ENCODE data around the gene FOXN3.

Gene FOXN3

DNA sequence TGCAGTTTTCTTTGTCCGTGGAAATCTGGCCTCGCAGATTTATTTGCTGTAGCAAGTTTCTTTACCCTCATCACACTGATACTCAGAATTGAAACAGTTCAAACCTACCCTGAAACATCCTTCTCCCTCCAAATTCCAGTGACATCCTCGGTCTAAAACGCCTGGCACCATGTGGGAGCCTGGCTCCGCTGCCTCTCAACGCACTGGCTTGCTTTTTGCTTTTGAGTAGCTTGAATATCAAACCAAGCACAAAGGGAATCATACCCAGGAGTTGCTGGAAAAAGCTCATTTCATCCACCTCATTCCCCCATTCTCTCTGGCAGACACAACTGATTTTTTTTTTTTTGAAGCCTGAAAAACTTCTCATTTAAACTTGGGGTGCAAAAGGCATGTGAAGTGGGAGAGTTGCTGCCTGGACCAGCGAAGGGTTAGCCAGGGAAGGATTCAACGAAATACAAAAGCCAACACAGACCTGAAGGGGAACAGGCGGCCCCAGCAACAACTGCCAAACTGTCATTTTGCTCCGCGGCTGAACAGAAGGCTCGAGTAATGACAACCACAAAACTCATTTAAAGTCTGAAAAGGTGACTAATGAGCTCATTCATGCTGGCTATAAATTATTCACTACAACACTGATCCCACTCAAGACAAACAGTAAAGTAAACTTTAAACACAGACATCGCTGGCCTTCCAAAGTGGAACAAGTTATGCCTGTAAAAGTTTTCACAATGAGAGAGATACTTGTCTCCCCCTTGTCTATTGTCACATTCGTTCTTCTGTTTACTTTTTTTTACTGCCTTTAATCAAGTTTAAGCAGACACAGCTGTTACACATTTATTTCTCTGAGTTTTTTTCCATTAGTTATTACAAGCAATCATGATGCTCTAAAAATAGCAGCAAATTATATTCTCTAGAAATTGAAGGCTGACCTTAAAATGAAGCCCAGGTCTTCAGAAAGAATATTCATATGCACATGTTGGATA, 12.5 kb upstream of the FOXN3 start:
- peak; percentile 62 for DNase-seq (ENCODE audit: low read depth)
- peak overlapping the region; percentile 11 for H3K4me3 ChIP-seq (ENCODE audit: low read depth, low read length)
- TF ChIP-seq, protein P1, sequence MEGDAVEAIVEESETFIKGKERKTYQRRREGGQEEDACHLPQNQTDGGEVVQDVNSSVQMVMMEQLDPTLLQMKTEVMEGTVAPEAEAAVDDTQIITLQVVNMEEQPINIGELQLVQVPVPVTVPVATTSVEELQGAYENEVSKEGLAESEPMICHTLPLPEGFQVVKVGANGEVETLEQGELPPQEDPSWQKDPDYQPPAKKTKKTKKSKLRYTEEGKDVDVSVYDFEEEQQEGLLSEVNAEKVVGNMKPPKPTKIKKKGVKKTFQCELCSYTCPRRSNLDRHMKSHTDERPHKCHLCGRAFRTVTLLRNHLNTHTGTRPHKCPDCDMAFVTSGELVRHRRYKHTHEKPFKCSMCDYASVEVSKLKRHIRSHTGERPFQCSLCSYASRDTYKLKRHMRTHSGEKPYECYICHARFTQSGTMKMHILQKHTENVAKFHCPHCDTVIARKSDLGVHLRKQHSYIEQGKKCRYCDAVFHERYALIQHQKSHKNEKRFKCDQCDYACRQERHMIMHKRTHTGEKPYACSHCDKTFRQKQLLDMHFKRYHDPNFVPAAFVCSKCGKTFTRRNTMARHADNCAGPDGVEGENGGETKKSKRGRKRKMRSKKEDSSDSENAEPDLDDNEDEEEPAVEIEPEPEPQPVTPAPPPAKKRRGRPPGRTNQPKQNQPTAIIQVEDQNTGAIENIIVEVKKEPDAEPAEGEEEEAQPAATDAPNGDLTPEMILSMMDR (IDR thresholded peaks at IDR 0.05; ENCODE audit: low read depth, low read length), result no peak
- TF ChIP-seq, protein P2, sequence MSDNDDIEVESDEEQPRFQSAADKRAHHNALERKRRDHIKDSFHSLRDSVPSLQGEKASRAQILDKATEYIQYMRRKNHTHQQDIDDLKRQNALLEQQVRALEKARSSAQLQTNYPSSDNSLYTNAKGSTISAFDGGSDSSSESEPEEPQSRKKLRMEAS (IDR thresholded peaks at IDR 0.05; ENCODE audit: low read depth, low read length), result no peak
- TF ChIP-seq MYC (IDR thresholded peaks at IDR 0.05; ENCODE audit: low read depth, low read length) (no peak), POLR2A (IDR thresholded peaks at IDR 0.05; ENCODE audit: extremely low read depth, insufficient read length) (no peak)

DNA sequence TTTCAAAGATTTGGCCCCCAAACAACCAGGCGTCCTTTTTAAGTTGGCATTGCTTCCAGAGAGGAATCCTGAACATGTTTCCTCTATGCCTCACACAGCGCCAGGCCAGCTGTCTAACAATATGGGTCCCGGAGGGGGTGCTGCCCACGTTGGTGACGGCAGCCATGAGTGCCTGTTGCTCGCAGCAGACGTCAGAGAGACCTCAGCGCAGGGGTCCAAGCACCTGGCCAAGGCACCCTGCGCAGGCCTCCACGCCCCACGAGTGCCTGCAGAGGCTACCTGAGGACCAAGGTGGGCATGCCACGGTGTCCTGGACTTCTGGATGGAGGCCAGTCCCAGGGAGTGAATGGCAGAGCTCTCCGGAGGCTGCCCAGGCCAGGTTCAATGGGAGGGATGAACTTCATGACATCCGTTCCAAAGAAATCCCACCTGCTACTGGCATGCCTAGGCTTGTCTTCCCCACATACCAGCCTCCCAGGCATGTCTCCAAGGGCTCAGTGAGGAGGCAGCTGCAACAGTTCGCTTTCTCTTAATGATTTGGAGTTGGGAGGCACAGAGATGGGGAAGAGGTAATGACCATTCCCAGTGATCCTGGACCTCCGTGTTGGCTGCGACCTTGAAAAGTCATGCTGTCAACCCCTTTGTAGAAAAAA, 11.6 kb upstream of the FOXN3 start:
- no peak for DNase-seq (ENCODE audit: low read depth)
- TF ChIP-seq POLR2A (IDR thresholded peaks at IDR 0.05; ENCODE audit: extremely low read depth, insufficient read length), result no peak
- TF ChIP-seq MYC (IDR thresholded peaks at IDR 0.05; ENCODE audit: low read depth, low read length), result no peak
- TF ChIP-seq, protein P2 (IDR thresholded peaks at IDR 0.05; ENCODE audit: low read depth, low read length), result no peak
- TF ChIP-seq, protein P1 (IDR thresholded peaks at IDR 0.05; ENCODE audit: low read depth, low read length), result no peak

DNA sequence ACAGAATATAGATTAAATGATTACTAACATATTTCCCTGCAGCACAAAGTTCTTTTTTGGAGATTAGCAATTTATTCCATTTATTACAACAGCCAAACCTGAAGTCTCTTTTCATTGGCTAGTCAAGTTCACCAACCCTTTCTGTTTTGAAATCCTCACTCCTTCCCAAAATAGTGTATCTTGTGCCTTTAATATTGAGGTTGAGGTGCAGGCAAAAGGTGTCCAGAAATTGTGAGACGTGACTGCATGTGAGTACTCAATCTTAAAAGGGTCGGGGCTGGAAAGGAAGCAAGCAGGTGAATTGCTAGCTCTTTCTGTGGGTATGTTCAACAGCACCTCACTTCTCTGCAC, 11.1 kb upstream of the FOXN3 start:
- no peak for TF ChIP-seq MYC (IDR thresholded peaks at IDR 0.05; ENCODE audit: low read depth, low read length)
- TF ChIP-seq, protein P1 (IDR thresholded peaks at IDR 0.05; ENCODE audit: low read depth, low read length), result no peak
- no peak for DNase-seq (ENCODE audit: low read depth)

More for the DNA sequence above, 11.6 kb upstream of the FOXN3 start:
- no peak overlapping the region for H3K4me3 ChIP-seq (ENCODE audit: low read depth, low read length)

DNA sequence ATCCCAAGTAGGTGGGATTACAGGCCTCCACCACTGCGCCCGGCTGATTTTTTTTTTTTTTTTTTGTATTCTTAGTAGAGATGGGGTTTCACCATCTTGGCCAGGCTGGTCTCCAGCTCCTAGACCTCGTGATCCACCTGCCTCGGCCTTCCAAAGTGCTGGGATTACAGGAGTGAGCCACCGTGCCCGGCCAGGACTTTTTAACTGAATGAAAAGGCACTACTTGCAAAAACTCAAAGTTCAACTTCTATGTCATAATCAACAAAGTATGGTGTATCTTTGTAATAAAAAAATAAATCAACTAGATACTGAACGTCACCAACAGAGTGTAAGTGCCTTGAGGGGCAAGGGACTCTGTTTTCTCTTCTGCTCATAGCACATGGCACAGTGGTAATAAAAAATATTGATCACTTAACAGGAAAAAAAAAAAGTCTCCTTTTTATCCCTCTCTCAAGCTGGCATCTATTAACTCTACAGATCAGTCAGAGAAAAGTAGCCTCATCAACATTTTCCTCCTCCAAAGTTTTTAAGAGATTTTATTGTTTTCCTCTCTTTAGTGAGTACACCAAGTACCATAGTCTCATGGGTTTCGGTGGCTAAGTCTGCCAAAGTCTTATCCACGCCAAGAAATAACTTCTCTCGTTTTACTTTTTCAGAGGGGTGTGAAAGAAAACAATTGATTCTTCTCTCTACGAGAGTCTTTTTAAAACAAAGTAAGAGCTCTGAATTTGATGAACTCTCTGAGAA, 10.6 kb upstream of the FOXN3 start:
- DNase-seq (ENCODE audit: low read depth), result no peak
- TF ChIP-seq, protein P2 (IDR thresholded peaks at IDR 0.05; ENCODE audit: low read depth, low read length), result no peak
- TF ChIP-seq, protein P1 (IDR thresholded peaks at IDR 0.05; ENCODE audit: low read depth, low read length), result no peak
- no peak for TF ChIP-seq POLR2A (IDR thresholded peaks at IDR 0.05; ENCODE audit: extremely low read depth, insufficient read length)
- TF ChIP-seq MYC (IDR thresholded peaks at IDR 0.05; ENCODE audit: low read depth, low read length), result no peak
- no peak overlapping the region for H3K4me3 ChIP-seq (ENCODE audit: low read depth, low read length)

More for the DNA sequence above, 11.1 kb upstream of the FOXN3 start:
- no peak overlapping the region for H3K4me3 ChIP-seq (ENCODE audit: low read depth, low read length)

GRCh38 chr14:89425931-89426330, 8.9 kb upstream of the FOXN3 start:
- peak; percentile 49 for DNase-seq (ENCODE audit: low read depth)
- H3K4me3 ChIP-seq (ENCODE audit: low read depth, low read length), result no peak overlapping the region
- TF ChIP-seq, protein P1 (IDR thresholded peaks at IDR 0.05; ENCODE audit: low read depth, low read length), result no peak
- TF ChIP-seq MYC (IDR thresholded peaks at IDR 0.05; ENCODE audit: low read depth, low read length) (no peak), POLR2A (IDR thresholded peaks at IDR 0.05; ENCODE audit: extremely low read depth, insufficient read length) (no peak)
- TF ChIP-seq, protein P2 (IDR thresholded peaks at IDR 0.05; ENCODE audit: low read depth, low read length), result no peak
